ENCODE data around the gene SLC25A30. TPM values are rescaled to one million over a fixed set of nuclear protein-coding genes. Genes with fewer than 3 reads are reported as not detected.

The SLC25A30 gene
- total and polyA plus RNA-seq, 2 of the 13 experiments (the other 11 are each of a cell fraction or from before 2014, with no cell fraction given) = 19.6 to 22.5 TPM

DNA sequence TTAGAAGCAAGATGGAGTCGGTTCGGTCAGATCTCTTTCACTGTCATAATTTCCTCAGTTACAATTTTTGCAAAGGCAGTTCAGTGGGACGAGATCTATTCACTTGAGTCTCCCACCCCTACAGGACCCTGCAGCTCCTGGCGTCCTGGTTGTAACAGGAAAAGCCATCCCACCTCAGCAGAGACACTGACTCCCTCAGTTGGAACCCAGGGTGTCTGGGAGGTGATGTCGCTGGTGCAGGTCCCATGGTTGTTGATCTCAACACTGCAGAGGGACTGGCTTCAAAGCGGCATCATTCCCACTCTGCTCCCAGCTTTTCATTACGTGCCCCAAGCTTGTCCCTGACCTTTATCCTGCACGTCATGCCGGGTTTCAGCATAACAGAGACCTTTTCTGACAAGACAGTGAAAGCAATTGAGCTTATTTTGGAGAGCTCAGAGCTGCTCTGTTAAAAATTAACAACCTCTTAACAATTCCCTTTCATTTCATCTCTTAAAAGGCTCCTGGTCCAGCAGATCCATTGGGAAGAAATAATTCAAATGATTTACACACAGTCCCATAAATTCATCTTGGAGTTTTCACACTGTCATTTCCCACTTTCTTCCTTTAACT lies 29.0 kb upstream of the SLC25A30 start (continued):
- TF ChIP-seq ZSCAN25 (CRISPR knock-in tag; IDR thresholded peaks at IDR 0.05) (no peak), ZNF839 (CRISPR knock-in tag; IDR thresholded peaks at IDR 0.05; ENCODE audit: borderline replicate concordance) (no peak), ZNF709 (CRISPR knock-in tag; IDR thresholded peaks at IDR 0.05) (no peak), RNF2 (conservative IDR thresholded peaks at IDR 0.05; ENCODE audit: low read depth) (no peak), ZNF407 (CRISPR knock-in tag; IDR thresholded peaks at IDR 0.05; ENCODE audit: not compliant biosample characterization) (no peak), NFE2 (CRISPR knock-in tag; IDR thresholded peaks at IDR 0.05) (no peak), ZNF576 (CRISPR knock-in tag; IDR thresholded peaks at IDR 0.05) (no peak), HOXA5 (CRISPR knock-in tag; IDR thresholded peaks at IDR 0.05) (no peak), CAMTA2 (CRISPR knock-in tag; IDR thresholded peaks at IDR 0.05; ENCODE audit: borderline replicate concordance) (no peak), RFX5 (IDR thresholded peaks at IDR 0.05; ENCODE audit: low read depth, low read length) (no peak), MZF1 (CRISPR knock-in tag; IDR thresholded peaks at IDR 0.05; ENCODE audit: borderline replicate concordance) (no peak), RXRB (CRISPR knock-in tag; IDR thresholded peaks at IDR 0.05; ENCODE audit: borderline replicate concordance) (peak; percentile 96), HOMEZ (CRISPR knock-in tag; IDR thresholded peaks at IDR 0.05; ENCODE audit: low read depth) (peak; percentile 73; the same call in 1 of the 2 replicates), ZNF143 (CRISPR knock-in tag; IDR thresholded peaks at IDR 0.05) (no peak), ZNF841 (CRISPR knock-in tag; IDR thresholded peaks at IDR 0.05; ENCODE audit: borderline replicate concordance) (no peak), ZNF749 (CRISPR knock-in tag; IDR thresholded peaks at IDR 0.05; ENCODE audit: borderline replicate concordance) (no peak)
- TF ChIP-seq, protein P1, sequence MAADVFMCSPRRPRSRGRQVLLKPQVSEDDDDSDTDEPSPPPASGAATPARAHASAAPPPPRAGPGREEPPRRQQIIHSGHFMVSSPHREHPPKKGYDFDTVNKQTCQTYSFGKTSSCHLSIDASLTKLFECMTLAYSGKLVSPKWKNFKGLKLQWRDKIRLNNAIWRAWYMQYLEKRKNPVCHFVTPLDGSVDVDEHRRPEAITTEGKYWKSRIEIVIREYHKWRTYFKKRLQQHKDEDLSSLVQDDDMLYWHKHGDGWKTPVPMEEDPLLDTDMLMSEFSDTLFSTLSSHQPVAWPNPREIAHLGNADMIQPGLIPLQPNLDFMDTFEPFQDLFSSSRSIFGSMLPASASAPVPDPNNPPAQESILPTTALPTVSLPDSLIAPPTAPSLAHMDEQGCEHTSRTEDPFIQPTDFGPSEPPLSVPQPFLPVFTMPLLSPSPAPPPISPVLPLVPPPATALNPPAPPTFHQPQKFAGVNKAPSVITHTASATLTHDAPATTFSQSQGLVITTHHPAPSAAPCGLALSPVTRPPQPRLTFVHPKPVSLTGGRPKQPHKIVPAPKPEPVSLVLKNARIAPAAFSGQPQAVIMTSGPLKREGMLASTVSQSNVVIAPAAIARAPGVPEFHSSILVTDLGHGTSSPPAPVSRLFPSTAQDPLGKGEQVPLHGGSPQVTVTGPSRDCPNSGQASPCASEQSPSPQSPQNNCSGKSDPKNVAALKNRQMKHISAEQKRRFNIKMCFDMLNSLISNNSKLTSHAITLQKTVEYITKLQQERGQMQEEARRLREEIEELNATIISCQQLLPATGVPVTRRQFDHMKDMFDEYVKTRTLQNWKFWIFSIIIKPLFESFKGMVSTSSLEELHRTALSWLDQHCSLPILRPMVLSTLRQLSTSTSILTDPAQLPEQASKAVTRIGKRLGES (CRISPR knock-in tag; IDR thresholded peaks at IDR 0.05; ENCODE audit: borderline replicate concordance) = no peak

Data from HepG2 (cell line).